IMR-90 (cell line): ENCODE data around the gene DACH1. TPM values are rescaled to one million over a fixed set of nuclear protein-coding genes. Genes with fewer than 3 reads are reported as not detected.

Experiments used
- ATAC-seq: fragments of 200-7000 bp; cut with Tn5 transposase; 2 replicates; pipeline ENCODE4 v1.9.1; 2020; ENCODE audit warnings: low read depth, mild to moderate bottlenecking, moderate library complexity
- BruUV-seq: library from RNA; stranded (reverse); fragments of 400-500 nt; replicated peaks from 2 replicates; lab custom pipeline; 2021; lab: Mats Ljungman, UMichigan
- CTCF ChIA-PET: fragments of 300-600 bp; formaldehyde crosslinking; extraction: SDS; loops from one replicate; lab custom pipeline; 2021; ENCODE audit warnings: antibody characterized with exemption; lab: Yijun Ruan, JAX
- POLR2A ChIA-PET: fragments of 300-600 bp; sonication (Branson Sonifier 250); formaldehyde crosslinking; loops from one replicate; lab custom pipeline; 2022; ENCODE audit warnings: antibody characterized with exemption; ENCODE audit not compliant: unreplicated experiment; lab: Charles Lee
- DNase-seq: peaks from one replicate; pipeline ENCODE4 v3.0.0; 2013
- H2AFZ ChIP-seq: replicated peaks from 2 replicates; pipeline ENCODE3; 2013; ENCODE audit warnings: low read length, mild to moderate bottlenecking; ENCODE audit not compliant: poor library complexity
- H2AK5ac ChIP-seq: 2 replicates; pipeline ENCODE4 v1.6.1; 2013; ENCODE audit warnings: low read depth, low read length, inconsistent platforms
- H2AK9ac ChIP-seq: replicated peaks from 2 replicates; pipeline ENCODE3; 2013; ENCODE audit warnings: mild to moderate bottlenecking, low read depth, low read length, moderate library complexity; ENCODE audit not compliant: poor library complexity
- H2BK120ac ChIP-seq: 2 replicates; pipeline ENCODE4 v1.6.1; 2013; ENCODE audit warnings: low read depth, low read length, inconsistent platforms
- H2BK15ac ChIP-seq: 3 replicates; pipeline ENCODE4 v1.6.1; 2013; ENCODE audit warnings: low read depth, low read length, inconsistent platforms
- H2BK20ac ChIP-seq: 2 replicates; pipeline ENCODE4 v1.6.1; 2013; ENCODE audit warnings: low read depth, mild to moderate bottlenecking, inconsistent platforms, low read length, moderate library complexity
- H2BK5ac ChIP-seq: 2 replicates; pipeline ENCODE4 v1.6.1; 2013; ENCODE audit warnings: mild to moderate bottlenecking, low read depth, low read length, inconsistent platforms; ENCODE audit not compliant: poor library complexity, severe bottlenecking
- H3K14ac ChIP-seq: replicated peaks from 2 replicates; pipeline ENCODE4 v1.6.1; 2013; ENCODE audit warnings: low read depth, low read length, inconsistent platforms
- H3K18ac ChIP-seq: 2 replicates; pipeline ENCODE4 v1.6.1; 2013; ENCODE audit warnings: low read depth, low read length, control low read depth
- H3K23ac ChIP-seq: 2 replicates; pipeline ENCODE4 v1.6.1; 2013; ENCODE audit warnings: low read depth, low read length, inconsistent platforms
- H3K27ac ChIP-seq: 2 replicates; pipeline ENCODE4 v1.5.1; 2013; ENCODE audit warnings: mild to moderate bottlenecking, control low read depth, low read length; ENCODE audit not compliant: insufficient read depth
- H3K27me3 ChIP-seq: 2 replicates; pipeline ENCODE4 v1.6.1; 2013; ENCODE audit warnings: low read length; ENCODE audit not compliant: control insufficient read depth, insufficient read depth
- H3K36me3 ChIP-seq: 2 replicates; pipeline ENCODE4 v1.6.1; 2013; ENCODE audit warnings: low read length, mixed read lengths; ENCODE audit not compliant: control insufficient read depth, insufficient read depth
- H3K4ac ChIP-seq: 2 replicates; pipeline ENCODE4 v1.6.1; 2013; ENCODE audit warnings: low read depth, low read length, inconsistent platforms
- H3K4me1 ChIP-seq: 2 replicates; pipeline ENCODE4 v1.6.1; 2013; ENCODE audit warnings: low read length, mixed read lengths; ENCODE audit not compliant: control insufficient read depth, insufficient read depth
- H3K4me2 ChIP-seq: 2 replicates; pipeline ENCODE4 v1.6.1; 2013; ENCODE audit warnings: low read depth, mild to moderate bottlenecking, control low read depth, low read length, moderate library complexity
- H3K4me3 ChIP-seq: 2 replicates; pipeline ENCODE4 v1.5.1; 2013; ENCODE audit warnings: low read depth, mild to moderate bottlenecking, control low read depth, low read length, moderate library complexity; ENCODE audit not compliant: insufficient read depth
- H3K56ac ChIP-seq: 2 replicates; pipeline ENCODE4 v1.6.1; 2013; ENCODE audit warnings: low read length, inconsistent platforms; ENCODE audit not compliant: insufficient read depth; ENCODE audit errors: extremely low read depth
- H3K79me1 ChIP-seq, 2 experiments: 2 replicates each; pipeline ENCODE4 v1.6.1; 2013; ENCODE audit warnings: low read length in 2 of 2, inconsistent platforms in 1 of 2, low read depth in 1 of 2
- H3K9ac ChIP-seq: 2 replicates; pipeline ENCODE4 v1.6.1; 2013; ENCODE audit warnings: low read depth, low read length, control low read depth
- H3K9me1 ChIP-seq: 2 replicates; pipeline ENCODE4 v1.6.1; 2013; ENCODE audit warnings: low read length, inconsistent platforms; ENCODE audit not compliant: insufficient read depth
- H3K9me3 ChIP-seq: 2 replicates; pipeline ENCODE4 v1.6.1; 2013; ENCODE audit warnings: low read length; ENCODE audit not compliant: control insufficient read depth, insufficient read depth
- H4K20me1 ChIP-seq: 2 replicates; pipeline ENCODE4 v1.6.1; 2013; ENCODE audit warnings: low read length, inconsistent platforms; ENCODE audit not compliant: insufficient read depth
- H4K5ac ChIP-seq: 2 replicates; pipeline ENCODE4 v1.6.1; 2013; ENCODE audit warnings: mild to moderate bottlenecking, low read depth, low read length, control low read depth
- H4K8ac ChIP-seq, 2 experiments: 2 replicates each; pipeline ENCODE4 v1.6.1; 2013; ENCODE audit warnings: low read depth in 2 of 2, low read length in 2 of 2, control low read depth in 1 of 2, inconsistent platforms in 1 of 2
- H4K91ac ChIP-seq: 2 replicates; pipeline ENCODE4 v1.6.1; 2013; ENCODE audit warnings: low read depth, low read length, inconsistent platforms; ENCODE audit not compliant: insufficient read depth
- BHLHE40 ChIP-seq: fragments of 150-350 bp; IDR thresholded peaks from 2 replicates; pipeline ENCODE4 v1.6.1; 2016; ENCODE audit warnings: mild to moderate bottlenecking, low read depth, low read length
- CEBPB ChIP-seq: IDR thresholded peaks from 2 replicates; pipeline ENCODE4 v1.6.1; 2012; ENCODE audit warnings: low read depth, low read length, improper control_type of control experiment
- CHD1 ChIP-seq: IDR thresholded peaks from 2 replicates; pipeline ENCODE4 v1.6.1; 2012; ENCODE audit warnings: low read depth, low read length, improper control_type of control experiment
- CTCF ChIP-seq: conservative IDR thresholded peaks from 2 replicates; pipeline ENCODE4 v1.5.1; 2012; ENCODE audit warnings: mild to moderate bottlenecking, low read depth, low read length, improper control_type of control experiment
- ELK1 ChIP-seq: fragments of 150-350 bp; IDR thresholded peaks from 2 replicates; pipeline ENCODE4 v1.6.1; 2016; ENCODE audit warnings: low read depth, mild to moderate bottlenecking, low read length, moderate library complexity, borderline replicate concordance
- FOS ChIP-seq: fragments of 150-350 bp; IDR thresholded peaks from 2 replicates; pipeline ENCODE4 v1.6.1; 2016; ENCODE audit warnings: low read depth, low read length
- MAFK ChIP-seq: IDR thresholded peaks from 2 replicates; pipeline ENCODE4 v1.6.1; 2012; ENCODE audit warnings: low read depth, low read length, improper control_type of control experiment
- MAZ ChIP-seq: IDR thresholded peaks from 2 replicates; pipeline ENCODE4 v1.6.1; 2012; ENCODE audit warnings: low read depth, mild to moderate bottlenecking, low read length, improper control_type of control experiment, moderate library complexity, borderline replicate concordance
- MXI1 ChIP-seq: IDR thresholded peaks from 2 replicates; pipeline ENCODE4 v1.6.1; 2012; ENCODE audit warnings: low read depth, mild to moderate bottlenecking, low read length, moderate library complexity, borderline replicate concordance
- NFE2L2 ChIP-seq: fragments of 150-350 bp; IDR thresholded peaks from 2 replicates; pipeline ENCODE4 v1.6.1; 2016; ENCODE audit warnings: low read depth, mild to moderate bottlenecking, low read length
- POLR2A ChIP-seq: IDR thresholded peaks from 2 replicates; pipeline ENCODE4 v1.6.1; 2012; ENCODE audit warnings: mild to moderate bottlenecking, low read depth, low read length
- RAD21 ChIP-seq: IDR thresholded peaks from 2 replicates; pipeline ENCODE4 v1.6.1; 2012; ENCODE audit warnings: low read length, improper control_type of control experiment
- RCOR1 ChIP-seq: IDR thresholded peaks from 2 replicates; pipeline ENCODE4 v1.6.1; 2012; ENCODE audit warnings: mild to moderate bottlenecking, low read length, improper control_type of control experiment; ENCODE audit not compliant: insufficient replicate concordance
- RFX5 ChIP-seq: IDR thresholded peaks from 2 replicates; pipeline ENCODE4 v1.8.0; 2012; ENCODE audit warnings: low read depth, mild to moderate bottlenecking, low read length, moderate library complexity
- SMC3 ChIP-seq: fragments of 150-350 bp; IDR thresholded peaks from 2 replicates; pipeline ENCODE4 v1.6.1; 2016; ENCODE audit warnings: low read depth, mild to moderate bottlenecking, antibody characterized with exemption, low read length, moderate library complexity
- USF2 ChIP-seq: fragments of 150-350 bp; IDR thresholded peaks from 2 replicates; pipeline ENCODE4 v1.6.1; 2017; ENCODE audit warnings: mild to moderate bottlenecking, antibody characterized with exemption, low read length, low read depth
- WGBS, 2 experiments: methylation state at CpG; one replicate each; pipeline versions ENCODE4 v1.1.5 to v1.1.7; 2013; ENCODE audit warnings: missing lambda C conversion rate in 2 of 2; ENCODE audit not compliant: insufficient read length in 1 of 2; ENCODE audit errors: extremely low coverage in 2 of 2; 5-methylcytosine and 5-hydroxymethylcytosine counted together
- dilution Hi-C: fragments of 300-500 bp; cut with HindIII; formaldehyde crosslinking; loops from one replicate; pipeline ENCODE4 v1.14.3; 2018; ENCODE audit warnings: low sequenced_read_pairs; ENCODE audit not compliant: unreplicated experiment
- in situ Hi-C: fragments of 300-500 bp; cut with MboI; formaldehyde crosslinking; loops from 3 replicates; pipeline ENCODE4 v1.14.3; 2019; ENCODE audit warnings: low sequenced_read_pairs, inconsistent platforms, mixed read lengths
- intact Hi-C: fragments of 100-400 bp; cut with micrococcal nuclease; formaldehyde crosslinking; loops from 2 replicates; pipeline ENCODE4 v1.10.0; 2022
- polyA plus RNA-seq, 3 experiments: library from polyadenylated mRNA; depleted of rRNA; stranded (reverse); fragments of >200 nt; gene quantifications; 2 replicates each; pipeline ENCODE4 v1.2.3, GENCODE V29; 2012; ENCODE audit warnings: low replicate concordance in 1 of 3
- total RNA-seq: library from RNA; depleted of rRNA; stranded (reverse); fragments of >200 nt; gene quantifications from 2 replicates; pipeline ENCODE4 v1.2.3, GENCODE V29; 2012

Gene DACH1
- total and polyA plus RNA-seq, 2 of the 4 experiments (the other 2 are of a cell fraction): not detected

GRCh38 chr13:71722206-71722605 is 144.8 kb downstream of the DACH1 start:
- no peak overlapping the region for H4K5ac ChIP-seq
- no peak overlapping the region for H4K91ac ChIP-seq
- H2AFZ ChIP-seq: no peak overlapping the region
- no peaks in the 10 kb centered on the region for H3K36me3 ChIP-seq
- H3K9me1 ChIP-seq: no peaks in the 10 kb centered on the region
- no peak overlapping the region for H2BK20ac ChIP-seq
- no peaks in the 10 kb centered on the region for H3K27me3 ChIP-seq
- no peaks in the 10 kb centered on the region for H3K79me1 ChIP-seq
- in situ Hi-C loops (no loop called here), dilution Hi-C loops (no loop called here), intact Hi-C loops (no loop called here)
- no peak overlapping the region for H2BK120ac ChIP-seq
- no peak overlapping the region for H2BK15ac ChIP-seq
- H3K18ac ChIP-seq: no peak overlapping the region
- TF ChIP-seq USF2: no peak
- TF ChIP-seq POLR2A: no peak
- no peak for TF ChIP-seq RAD21
- TF ChIP-seq CEBPB: no peak
- no peak for TF ChIP-seq ELK1
- TF ChIP-seq FOS: no peak
- TF ChIP-seq CTCF: no peak
- TF ChIP-seq SMC3: no peak
- TF ChIP-seq MAFK: no peak
- TF ChIP-seq NFE2L2: no peak
- no peak for TF ChIP-seq RFX5
- TF ChIP-seq BHLHE40: no peak
- TF ChIP-seq MXI1: no peak
- no peak for TF ChIP-seq MAZ
- TF ChIP-seq RCOR1: no peak
- TF ChIP-seq CHD1: no peak
- BruUV-seq: no TSS peak
- no peak overlapping the region for H2AK5ac ChIP-seq
- CTCF ChIA-PET: no interaction called here
- no peak overlapping the region for H3K56ac ChIP-seq
- H3K9ac ChIP-seq: no peak overlapping the region
- POLR2A ChIA-PET: no interaction called here
- H2BK5ac ChIP-seq: no peak overlapping the region
- no peaks in the 10 kb centered on the region for H4K20me1 ChIP-seq
- H3K9me3 ChIP-seq: no peaks in the 10 kb centered on the region
- no peak overlapping the region for H3K14ac ChIP-seq
- H3K4ac ChIP-seq: no peak overlapping the region
- no peak overlapping the region for H4K8ac ChIP-seq
- H3K23ac ChIP-seq: no peak overlapping the region
- H2AK9ac ChIP-seq: no peak overlapping the region
- H3K4me1 ChIP-seq: no peaks in the 10 kb centered on the region
- DNase-seq (peak; percentile 7), ATAC-seq (no peak)
- no peak overlapping the region for H3K4me3 ChIP-seq
- no peak overlapping the region for H3K27ac ChIP-seq
- WGBS, 2 experiments: no CpG with 5 or more reads among the region's 3 CpGs
- no peak overlapping the region for H3K4me2 ChIP-seq
